ENCODE measurements around the gene FUBP3. TPM values are rescaled to one million over a fixed set of nuclear protein-coding genes. Genes with fewer than 3 reads are reported as not detected.

The FUBP3 gene
- total RNA-seq, 5 donors from 2014 or later (not counting 1 experiment from before 2014, with no cell fraction given) = 34.2 to 44.7 (median 41.9) TPM

DNA sequence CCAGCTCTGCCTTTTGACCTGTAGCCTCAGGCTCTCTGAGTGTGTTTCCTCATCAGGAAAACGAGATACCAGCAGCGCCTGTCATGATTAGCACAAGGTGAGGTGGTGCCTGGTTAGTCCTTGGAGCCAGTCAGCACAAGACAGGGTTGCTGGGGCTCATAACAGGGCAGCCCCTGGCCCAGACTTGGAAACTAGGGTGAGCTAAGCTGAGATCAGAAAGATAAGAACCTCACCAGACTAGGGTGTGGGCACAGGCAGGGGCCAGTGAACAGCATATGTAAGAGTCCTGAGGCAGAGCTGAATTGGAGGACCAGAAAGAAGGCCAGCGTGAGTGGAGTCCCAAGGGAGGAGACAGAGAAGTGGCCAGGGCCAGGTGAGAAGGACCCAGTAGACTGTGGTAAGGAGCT is 42.7 kb upstream of the FUBP3 start:
- H3K4me3 Mint-ChIP-seq = no peak overlapping the region
- peaks cover 51 to 82% of the 10 kb centered on the region in 2 donors for H3K27me3 Mint-ChIP-seq

DNA sequence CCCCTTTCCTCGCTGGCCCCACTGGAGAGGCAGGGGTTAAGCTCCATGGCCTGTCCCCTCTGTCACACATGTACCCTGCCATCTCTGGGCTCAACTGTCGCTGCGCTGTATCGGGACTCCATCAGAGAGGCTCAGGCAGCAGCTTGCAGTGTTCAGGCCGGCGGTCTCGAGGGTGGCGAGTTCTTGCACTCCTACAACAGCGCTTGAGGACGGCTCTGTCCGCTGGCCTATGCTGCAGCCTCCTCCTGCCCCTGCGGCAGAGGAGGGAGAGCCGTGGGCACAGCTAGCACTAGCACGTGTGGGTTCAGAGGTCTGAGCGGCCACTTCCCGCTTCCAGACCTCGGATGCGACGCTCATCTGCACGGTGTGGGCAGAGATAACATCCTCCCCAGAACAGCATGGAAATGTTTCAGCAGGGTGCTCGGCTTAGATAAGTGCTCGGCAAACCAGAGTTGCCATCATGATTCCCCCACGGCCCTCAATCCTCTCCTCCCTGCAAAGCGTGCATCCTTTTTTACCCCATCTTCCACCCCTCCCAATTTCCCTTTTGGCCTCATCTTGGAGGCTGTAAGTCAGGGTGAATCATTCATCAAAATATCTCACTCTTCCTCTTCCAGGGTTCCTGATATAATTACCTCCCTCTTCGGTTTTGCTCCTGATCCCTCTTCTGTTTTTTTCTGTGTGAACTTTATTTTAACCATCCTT is 41.9 kb upstream of the FUBP3 start:
- H3K4me3 ChIP-seq (ENCODE audit: control insufficient read depth in 1 of 2, extremely low read depth in 1 of 2, low read length in 1 of 2) = no peak overlapping the region
- ChIA-PET CTCF (no interaction called here), POLR2A (no interaction called here)
- Mint-ChIP-seq H3K27me3 (peaks cover 49 to 83% of the 10 kb centered on the region in 2 donors), H3K9me3 (no peaks in the 10 kb centered on the region), H3K27ac (no peak overlapping the region), H3K4me1 (peaks cover 13 to 17% (median 14%) of the 10 kb centered on the region in 3 donors), H3K4me3 (no peak overlapping the region), H3K36me3 (peaks cover 4% of the 10 kb centered on the region)
- no peaks in the 10 kb centered on the region for H3K4me1 ChIP-seq (ENCODE audit: control insufficient read depth in 1 of 2, extremely low read depth in 1 of 2, insufficient read depth in 2 of 2, low read length in 2 of 2)
- ATAC-seq (replicated peaks in 1 of 4) (peak in 2 of 4 experiments; percentile 31 to 37), DNase-seq (no peak)
- WGBS (ENCODE audit: insufficient coverage) = 7% methylated on average over 24 of the region's 25 CpGs
- H3K9me3 ChIP-seq = no peaks in the 10 kb centered on the region
- H3K27ac ChIP-seq (ENCODE audit: low read length) = no peak overlapping the region
- H3K27me3 ChIP-seq (replicated peaks in 1 of 2; ENCODE audit: control insufficient read depth in 2 of 2, extremely low read depth in 1 of 2, insufficient read depth in 2 of 2, low read length in 1 of 2) = peaks cover 0 to 78% of the 10 kb centered on the region in 2 experiments
- H3K36me3 ChIP-seq (ENCODE audit: control insufficient read depth in 2 of 2, extremely low read depth in 1 of 2, insufficient read depth in 1 of 2, low read length in 1 of 2) = no peaks in the 10 kb centered on the region

More for the DNA sequence above, 42.7 kb upstream of the FUBP3 start:
- CTCF ChIA-PET = no interaction called here
- POLR2A ChIA-PET = no interaction called here
- H3K27ac Mint-ChIP-seq = peak overlapping the region in 1 of 2 donors; percentile 58
- Histone ChIP-seq H3K4me1 (ENCODE audit: control insufficient read depth in 1 of 2, extremely low read depth in 1 of 2, insufficient read depth in 2 of 2, low read length in 2 of 2) (no peaks in the 10 kb centered on the region), H3K36me3 (ENCODE audit: control insufficient read depth in 2 of 2, extremely low read depth in 1 of 2, insufficient read depth in 1 of 2, low read length in 1 of 2) (no peaks in the 10 kb centered on the region), H3K4me3 (ENCODE audit: control insufficient read depth in 1 of 2, extremely low read depth in 1 of 2, low read length in 1 of 2) (no peak overlapping the region), H3K9me3 (no peaks in the 10 kb centered on the region), H3K27me3 (replicated peaks in 1 of 2; ENCODE audit: control insufficient read depth in 2 of 2, extremely low read depth in 1 of 2, insufficient read depth in 2 of 2, low read length in 1 of 2) (peaks cover 0 to 75% of the 10 kb centered on the region in 2 experiments), H3K27ac (ENCODE audit: low read length) (no peak overlapping the region)
- no peaks in the 10 kb centered on the region for H3K9me3 Mint-ChIP-seq
- ATAC-seq (replicated peaks in 1 of 4) (no peak), DNase-seq (no peak)
- peaks cover 4% of the 10 kb centered on the region for H3K36me3 Mint-ChIP-seq
- H3K4me1 Mint-ChIP-seq = peaks cover 13 to 17% (median 14%) of the 10 kb centered on the region in 3 donors
- WGBS (ENCODE audit: insufficient coverage) = 68% methylated on average over 3 of the region's 3 CpGs

DNA sequence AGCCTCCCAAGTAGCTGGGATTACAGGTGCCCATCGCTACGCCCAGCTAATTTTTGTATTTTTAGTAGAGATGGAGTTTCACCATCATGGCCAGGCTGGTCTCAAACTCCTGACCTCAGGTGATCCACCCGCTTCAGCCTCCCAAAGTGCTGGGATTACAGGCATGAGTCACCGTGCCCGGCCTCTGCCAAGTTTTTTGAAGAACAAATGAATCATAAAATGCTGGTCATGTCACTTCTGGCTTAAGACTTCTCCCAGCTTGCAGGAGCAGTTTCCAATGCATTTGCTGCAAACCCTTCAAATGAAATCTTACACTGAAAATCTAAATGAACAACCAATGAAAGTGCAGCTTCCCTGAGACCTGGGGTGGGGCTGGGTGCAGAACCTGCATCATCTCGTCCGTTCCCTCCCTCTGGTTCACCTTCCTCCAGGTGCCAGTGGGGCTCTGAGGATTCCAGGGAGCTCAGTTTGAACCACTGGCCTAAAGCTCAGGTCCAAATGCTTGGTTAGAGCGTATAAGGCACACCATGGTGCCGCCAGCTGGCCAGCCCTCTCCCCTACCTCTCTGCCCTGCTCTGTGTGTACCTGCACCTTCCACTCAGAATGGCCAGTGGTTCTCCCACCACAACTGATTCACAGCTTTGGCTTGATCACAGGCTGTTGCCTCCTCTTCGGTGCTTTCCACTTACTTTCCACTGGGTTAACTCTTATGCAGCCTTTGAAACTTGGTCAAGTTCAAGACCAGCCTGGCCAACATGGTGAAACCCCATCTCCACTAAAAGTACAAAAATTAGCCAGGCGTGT is 39.8 kb upstream of the FUBP3 start:
- POLR2A ChIA-PET = no interaction called here
- WGBS (ENCODE audit: insufficient coverage) = 79% methylated on average over 9 of the region's 11 CpGs

GRCh38 chr9:130541533-130541932 is 37.8 kb upstream of the FUBP3 start:
- WGBS (ENCODE audit: insufficient coverage) = no CpG with 5 or more reads among the region's 2 CpGs
- CTCF ChIA-PET = no interaction called here
- H3K27ac ChIP-seq (ENCODE audit: low read length) = no peak overlapping the region

More for the DNA sequence above, 39.8 kb upstream of the FUBP3 start:
- Mint-ChIP-seq H3K4me1 (peaks cover 13 to 17% (median 14%) of the 10 kb centered on the region in 3 donors), H3K36me3 (peaks cover 4% of the 10 kb centered on the region), H3K9me3 (no peaks in the 10 kb centered on the region), H3K27ac (no peak overlapping the region), H3K4me3 (no peak overlapping the region), H3K27me3 (peaks cover 48 to 74% of the 10 kb centered on the region in 2 donors)
- Histone ChIP-seq H3K4me1 (ENCODE audit: control insufficient read depth in 1 of 2, extremely low read depth in 1 of 2, insufficient read depth in 2 of 2, low read length in 2 of 2) (no peaks in the 10 kb centered on the region), H3K27me3 (replicated peaks in 1 of 2; ENCODE audit: control insufficient read depth in 2 of 2, extremely low read depth in 1 of 2, insufficient read depth in 2 of 2, low read length in 1 of 2) (peaks cover 0 to 73% of the 10 kb centered on the region in 2 experiments), H3K36me3 (ENCODE audit: control insufficient read depth in 2 of 2, extremely low read depth in 1 of 2, insufficient read depth in 1 of 2, low read length in 1 of 2) (no peaks in the 10 kb centered on the region), H3K27ac (ENCODE audit: low read length) (no peak overlapping the region), H3K9me3 (no peaks in the 10 kb centered on the region), H3K4me3 (ENCODE audit: control insufficient read depth in 1 of 2, extremely low read depth in 1 of 2, low read length in 1 of 2) (no peak overlapping the region)
- DNase-seq = no peak
- ATAC-seq (replicated peaks in 1 of 4) = no peak
- CTCF ChIA-PET = no interaction called here

GRCh38 chr9:130542038-130542437 is 37.3 kb upstream of the FUBP3 start:
- H3K27ac Mint-ChIP-seq = no peak overlapping the region
- WGBS (ENCODE audit: insufficient coverage) = 84% methylated on average over 3 of the region's 5 CpGs
- peaks cover 4% of the 10 kb centered on the region for H3K36me3 Mint-ChIP-seq

More at GRCh38 chr9:130541533-130541932, 37.8 kb upstream of the FUBP3 start:
- H3K4me3 ChIP-seq (ENCODE audit: control insufficient read depth in 1 of 2, extremely low read depth in 1 of 2, low read length in 1 of 2) = no peak overlapping the region
- H3K9me3 ChIP-seq = no peaks in the 10 kb centered on the region
- Mint-ChIP-seq H3K27me3 (peaks cover 43 to 63% of the 10 kb centered on the region in 2 donors), H3K27ac (no peak overlapping the region), H3K36me3 (peaks cover 4% of the 10 kb centered on the region), H3K4me3 (no peak overlapping the region), H3K4me1 (peaks cover 7 to 14% (median 11%) of the 10 kb centered on the region in 3 donors), H3K9me3 (no peaks in the 10 kb centered on the region)
- DNase-seq (no peak), ATAC-seq (replicated peaks in 1 of 4) (no peak)
- POLR2A ChIA-PET = no interaction called here
- H3K27me3 ChIP-seq (replicated peaks in 1 of 2; ENCODE audit: control insufficient read depth in 2 of 2, extremely low read depth in 1 of 2, insufficient read depth in 2 of 2, low read length in 1 of 2) = peaks cover 0 to 60% of the 10 kb centered on the region in 2 experiments
- H3K4me1 ChIP-seq (ENCODE audit: control insufficient read depth in 1 of 2, extremely low read depth in 1 of 2, insufficient read depth in 2 of 2, low read length in 2 of 2) = no peaks in the 10 kb centered on the region
- H3K36me3 ChIP-seq (ENCODE audit: control insufficient read depth in 2 of 2, extremely low read depth in 1 of 2, insufficient read depth in 1 of 2, low read length in 1 of 2) = no peaks in the 10 kb centered on the region

GRCh38 chr9:130542457-130543228 is 36.7 kb upstream of the FUBP3 start:
- Histone ChIP-seq H3K4me3 (ENCODE audit: control insufficient read depth in 1 of 2, extremely low read depth in 1 of 2, low read length in 1 of 2) (no peak overlapping the region), H3K4me1 (ENCODE audit: control insufficient read depth in 1 of 2, extremely low read depth in 1 of 2, insufficient read depth in 2 of 2, low read length in 2 of 2) (no peaks in the 10 kb centered on the region), H3K9me3 (no peaks in the 10 kb centered on the region), H3K27ac (ENCODE audit: low read length) (no peak overlapping the region), H3K36me3 (ENCODE audit: control insufficient read depth in 2 of 2, extremely low read depth in 1 of 2, insufficient read depth in 1 of 2, low read length in 1 of 2) (no peaks in the 10 kb centered on the region), H3K27me3 (replicated peaks in 1 of 2; ENCODE audit: control insufficient read depth in 2 of 2, extremely low read depth in 1 of 2, insufficient read depth in 2 of 2, low read length in 1 of 2) (peaks cover 0 to 48% of the 10 kb centered on the region in 2 experiments)
- peaks cover 3 to 11% (median 3%) of the 10 kb centered on the region in 3 donors for H3K4me1 Mint-ChIP-seq
- peaks cover 32 to 53% of the 10 kb centered on the region in 2 donors for H3K27me3 Mint-ChIP-seq
- ChIA-PET POLR2A (interaction anchor here in 1 of 2 donors (0.5 kb wide), 1 partner anchor 1372 kb away, joined by 3 read pairs; no protein-coding TSS in a partner anchor), CTCF (no interaction called here)
- ATAC-seq (replicated peaks in 1 of 4) = no peak
- H3K9me3 Mint-ChIP-seq = no peaks in the 10 kb centered on the region
- 63% methylated on average over 7 of the region's 7 CpGs for WGBS (ENCODE audit: insufficient coverage)
- peaks cover 4% of the 10 kb centered on the region for H3K36me3 Mint-ChIP-seq
- no peak overlapping the region for H3K27ac Mint-ChIP-seq
- H3K4me3 Mint-ChIP-seq = no peak overlapping the region
- no peak for DNase-seq

More at GRCh38 chr9:130542038-130542437, 37.3 kb upstream of the FUBP3 start:
- POLR2A ChIA-PET = no interaction called here
- ATAC-seq (replicated peaks in 1 of 4) = no peak
- Histone ChIP-seq H3K9me3 (no peaks in the 10 kb centered on the region), H3K36me3 (ENCODE audit: control insufficient read depth in 2 of 2, extremely low read depth in 1 of 2, insufficient read depth in 1 of 2, low read length in 1 of 2) (no peaks in the 10 kb centered on the region), H3K4me1 (ENCODE audit: control insufficient read depth in 1 of 2, extremely low read depth in 1 of 2, insufficient read depth in 2 of 2, low read length in 2 of 2) (no peaks in the 10 kb centered on the region), H3K27ac (ENCODE audit: low read length) (no peak overlapping the region), H3K4me3 (ENCODE audit: control insufficient read depth in 1 of 2, extremely low read depth in 1 of 2, low read length in 1 of 2) (no peak overlapping the region), H3K27me3 (replicated peaks in 1 of 2; ENCODE audit: control insufficient read depth in 2 of 2, extremely low read depth in 1 of 2, insufficient read depth in 2 of 2, low read length in 1 of 2) (peaks cover 0 to 54% of the 10 kb centered on the region in 2 experiments)
- Mint-ChIP-seq H3K4me3 (no peak overlapping the region), H3K4me1 (peaks cover 7 to 14% (median 7%) of the 10 kb centered on the region in 3 donors), H3K9me3 (no peaks in the 10 kb centered on the region), H3K27me3 (peaks cover 37 to 58% of the 10 kb centered on the region in 2 donors)
- DNase-seq = no peak
- CTCF ChIA-PET = no interaction called here
